ENCODE measurements around the gene MYLK.

GRCh38 chr3:123711356-123711755 lies 172.8 kb downstream of the MYLK start:
- TF ChIP-seq CTCF (IDR thresholded peaks at IDR 0.05) (no peak), POLR2A (IDR thresholded peaks at IDR 0.05) (no peak)

Data from tibial nerve (tissue), 3 donors.